HG03342 (cell line): ENCODE data around the gene S100A10.

Experiments
- ATAC-seq: cut with Tn5 transposase; IDR thresholded peaks from one replicate; pipeline ENCODE4 v1.9.1; 2021; ENCODE audit warnings: mild to moderate bottlenecking, moderate library complexity; ENCODE audit not compliant: unreplicated experiment

Gene S100A10

GRCh38 chr1:151988405-151988923 lies 5.2 kb downstream of the S100A10 start:
- no peak for ATAC-seq

- no peak for ATAC-seq
Measured at GRCh38 chr1:151986501-151987190, 7.0 kb downstream of the S100A10 start.

GRCh38 chr1:151985768-151986167 lies 7.9 kb downstream of the S100A10 start:
- no peak for ATAC-seq

- no peak for ATAC-seq
Measured at GRCh38 chr1:151985270-151985669, 8.4 kb downstream of the S100A10 start.

- peak; percentile 76 for ATAC-seq
Measured at GRCh38 chr1:151984313-151984956, 9.2 kb downstream of the S100A10 start.

GRCh38 chr1:151982300-151983005 lies 11.2 kb downstream of the S100A10 start:
- ATAC-seq = no peak

- ATAC-seq = no peak
Measured at GRCh38 chr1:151981178-151981525, 12.5 kb downstream of the S100A10 start.

GRCh38 chr1:151980287-151981177 lies 13.1 kb downstream of the S100A10 start:
- no peak for ATAC-seq

GRCh38 chr1:151978922-151979321 lies 14.7 kb downstream of the S100A10 start:
- ATAC-seq = no peak

- no peak for ATAC-seq
Measured at GRCh38 chr1:151977662-151978230, 15.9 kb downstream of the S100A10 start.

- ATAC-seq = no peak
Measured at GRCh38 chr1:151976858-151977257, 16.8 kb downstream of the S100A10 start.

- ATAC-seq = no peak
Measured at GRCh38 chr1:151976015-151976343, 17.7 kb downstream of the S100A10 start.

GRCh38 chr1:151975311-151976014 lies 18.2 kb downstream of the S100A10 start:
- ATAC-seq = no peak

- ATAC-seq = no peak
Measured at GRCh38 chr1:151972542-151973248, 21.0 kb downstream of the S100A10 start.

- ATAC-seq = no peak
Measured at GRCh38 chr1:151970626-151971025, 23.0 kb downstream of the S100A10 start.

- no peak for ATAC-seq
Measured at GRCh38 chr1:151970128-151970527, 23.5 kb downstream of the S100A10 start.

GRCh38 chr1:151968791-151969399 lies 24.8 kb downstream of the S100A10 start:
- no peak for ATAC-seq

GRCh38 chr1:151968058-151968457 lies 25.6 kb downstream of the S100A10 start:
- ATAC-seq = no peak

GRCh38 chr1:151967091-151967490 lies 26.6 kb downstream of the S100A10 start:
- ATAC-seq = no peak
